MCF 10A (cell line): ENCODE measurements around the gene AMACR. TPM values are rescaled to one million over a fixed set of nuclear protein-coding genes. Genes with fewer than 3 reads are reported as not detected.
A peak's percentile ranks its signal among the peaks of the same experiment; 100 is the strongest.

Source experiments
- BruUV-seq: library from RNA; stranded (reverse); fragments of 400-500 nt; replicated peaks from 2 replicates; lab custom pipeline; 2021; lab: Mats Ljungman, UMichigan
- CTCF ChIA-PET: fragments of 300-600 bp; sonication (Branson Sonifier 250); formaldehyde crosslinking; extraction: SDS; loops from one replicate; lab custom pipeline; 2021; ENCODE audit warnings: antibody characterized with exemption, inconsistent platforms; lab: Yijun Ruan, JAX
- POLR2A ChIA-PET: fragments of 300-600, 350-650 bp; sonication (Branson Sonifier 250); formaldehyde crosslinking; extraction: SDS; loops from one replicate; lab custom pipeline; 2020; ENCODE audit warnings: antibody characterized with exemption, inconsistent platforms; lab: Yijun Ruan, JAX
- DNase-seq: peaks from one replicate; pipeline ENCODE4 v3.0.0-alpha.2; 2018; ENCODE audit not compliant: unreplicated experiment
- H3K27ac Mint-ChIP-seq: one replicate; pipeline ENCODE4 v1.8.0; 2022; ENCODE audit warnings: mild to moderate bottlenecking, low read depth, mixed read lengths; ENCODE audit not compliant: unreplicated experiment
- H3K27me3 Mint-ChIP-seq: one replicate; pipeline ENCODE4 v1.8.0; 2022; ENCODE audit warnings: mixed read lengths; ENCODE audit not compliant: insufficient read depth, unreplicated experiment
- H3K36me3 Mint-ChIP-seq: one replicate; pipeline ENCODE4 v1.8.0; 2022; ENCODE audit warnings: mild to moderate bottlenecking, moderate library complexity, mixed read lengths; ENCODE audit not compliant: insufficient read depth, unreplicated experiment
- H3K4me1 Mint-ChIP-seq: one replicate; pipeline ENCODE4 v1.8.0; 2022; ENCODE audit warnings: mixed read lengths; ENCODE audit not compliant: insufficient read depth, unreplicated experiment
- H3K4me3 Mint-ChIP-seq: one replicate; pipeline ENCODE4 v1.8.0; 2022; ENCODE audit warnings: mild to moderate bottlenecking, moderate library complexity, mixed read lengths; ENCODE audit not compliant: unreplicated experiment
- H3K9me3 Mint-ChIP-seq: one replicate; pipeline ENCODE4 v1.8.0; 2022; ENCODE audit warnings: mixed read lengths; ENCODE audit not compliant: unreplicated experiment
- intact Hi-C: fragments of 100-400 bp; cut with micrococcal nuclease; formaldehyde crosslinking; loops from 2 replicates; pipeline ENCODE4 v1.14.1; 2022
- total RNA-seq: library from RNA; stranded (reverse); gene quantifications from 2 replicates; pipeline ENCODE4 v1.2.3, GENCODE V29; 2022
- TF ChIP-seq, protein P1 (sequence below): fragments of 200-600 bp; IDR thresholded peaks from one replicate; pipeline ENCODE4 v1.8.0; 2022; ENCODE audit warnings: antibody characterized with exemption, mild to moderate bottlenecking; ENCODE audit not compliant: unreplicated experiment

AMACR gene
- total RNA-seq, 1 experiment from 2014 or later = 7.9 TPM

DNA sequence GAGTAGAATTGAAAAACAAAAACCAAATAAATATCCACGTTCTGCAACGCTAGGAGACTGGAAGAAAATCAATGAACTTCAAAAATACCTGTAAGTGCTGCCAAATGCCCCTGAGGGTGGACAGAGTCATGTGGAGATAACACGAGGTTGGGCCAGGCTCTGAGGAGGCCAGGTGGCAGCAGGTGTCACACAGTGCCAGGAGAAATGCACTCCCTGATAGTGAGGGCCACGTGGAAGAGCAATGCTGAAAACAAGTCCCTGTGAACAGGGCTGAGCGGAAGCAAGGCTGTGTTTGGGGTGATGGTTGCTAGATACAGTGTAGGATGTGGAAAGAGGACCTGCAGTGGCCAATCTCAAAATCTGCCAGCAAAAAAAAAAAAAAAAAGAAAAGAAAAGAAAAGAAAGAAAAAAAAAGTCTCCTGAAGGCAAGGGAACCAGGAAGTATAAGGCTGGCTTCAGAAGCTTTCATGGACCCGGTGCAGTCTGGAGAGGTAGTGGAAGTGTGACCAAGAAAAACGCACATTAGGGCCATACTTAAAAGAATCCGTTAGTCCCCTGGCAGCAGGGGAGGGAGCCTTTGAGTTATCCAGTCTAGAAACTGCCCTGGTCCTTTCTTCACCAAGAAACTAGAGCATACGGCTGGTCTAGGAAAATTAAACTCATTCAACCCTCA, 18.4 kb upstream of the AMACR start:
- intact Hi-C loops = no loop called here
- BruUV-seq = no TSS peak
- CTCF ChIA-PET = interaction anchor here (0.5 to 0.6 kb wide), 2 partner anchors 9 to 256 kb away, joined by 3 read pairs; no protein-coding TSS in a partner anchor
- peaks cover 4% of the 10 kb centered on the region for H3K36me3 Mint-ChIP-seq
- peak overlapping the region; percentile 34 for H3K27ac Mint-ChIP-seq
- no peaks in the 10 kb centered on the region for H3K27me3 Mint-ChIP-seq
- TF ChIP-seq, protein P1, sequence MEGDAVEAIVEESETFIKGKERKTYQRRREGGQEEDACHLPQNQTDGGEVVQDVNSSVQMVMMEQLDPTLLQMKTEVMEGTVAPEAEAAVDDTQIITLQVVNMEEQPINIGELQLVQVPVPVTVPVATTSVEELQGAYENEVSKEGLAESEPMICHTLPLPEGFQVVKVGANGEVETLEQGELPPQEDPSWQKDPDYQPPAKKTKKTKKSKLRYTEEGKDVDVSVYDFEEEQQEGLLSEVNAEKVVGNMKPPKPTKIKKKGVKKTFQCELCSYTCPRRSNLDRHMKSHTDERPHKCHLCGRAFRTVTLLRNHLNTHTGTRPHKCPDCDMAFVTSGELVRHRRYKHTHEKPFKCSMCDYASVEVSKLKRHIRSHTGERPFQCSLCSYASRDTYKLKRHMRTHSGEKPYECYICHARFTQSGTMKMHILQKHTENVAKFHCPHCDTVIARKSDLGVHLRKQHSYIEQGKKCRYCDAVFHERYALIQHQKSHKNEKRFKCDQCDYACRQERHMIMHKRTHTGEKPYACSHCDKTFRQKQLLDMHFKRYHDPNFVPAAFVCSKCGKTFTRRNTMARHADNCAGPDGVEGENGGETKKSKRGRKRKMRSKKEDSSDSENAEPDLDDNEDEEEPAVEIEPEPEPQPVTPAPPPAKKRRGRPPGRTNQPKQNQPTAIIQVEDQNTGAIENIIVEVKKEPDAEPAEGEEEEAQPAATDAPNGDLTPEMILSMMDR = no peak
- no peak overlapping the region for H3K4me3 Mint-ChIP-seq
- no peak for DNase-seq
- no peaks in the 10 kb centered on the region for H3K9me3 Mint-ChIP-seq
- H3K4me1 Mint-ChIP-seq = peaks cover 6% of the 10 kb centered on the region
- POLR2A ChIA-PET = no interaction called here

DNA sequence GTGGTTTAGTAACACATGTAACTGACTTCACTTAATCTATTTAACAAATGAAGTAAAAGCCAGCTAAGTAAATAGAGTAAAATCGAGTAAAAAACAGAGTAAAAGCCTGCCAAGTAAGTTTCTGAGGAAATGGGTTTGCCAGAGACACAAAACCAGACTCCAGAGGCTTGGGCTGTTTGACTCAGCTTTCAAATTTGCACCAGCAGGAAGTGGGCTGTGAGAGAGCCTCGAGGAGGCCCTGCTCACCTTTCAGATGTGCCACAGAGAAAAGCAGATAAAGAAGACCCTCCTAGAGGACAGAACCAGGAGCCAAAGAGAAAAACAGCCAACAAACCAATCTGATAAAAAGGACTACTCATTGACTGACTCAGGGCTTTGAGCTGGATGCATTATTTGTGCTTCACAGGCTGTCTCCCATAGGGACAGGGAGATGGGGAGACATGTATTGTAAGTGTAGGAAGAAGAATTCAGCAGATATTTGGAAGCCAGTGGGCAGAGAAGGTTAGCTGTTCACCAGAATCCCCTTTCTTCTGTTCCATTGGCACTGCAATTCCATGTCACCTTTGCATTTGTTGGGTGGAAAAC, 14.4 kb upstream of the AMACR start:
- peaks cover 6% of the 10 kb centered on the region for H3K4me1 Mint-ChIP-seq
- ChIA-PET CTCF (interaction anchor here (0.6 kb wide), 1 partner anchor 255 kb away, joined by 6 read pairs; no protein-coding TSS in a partner anchor), POLR2A (no interaction called here)
- peaks cover 4% of the 10 kb centered on the region for H3K36me3 Mint-ChIP-seq
- H3K9me3 Mint-ChIP-seq = no peaks in the 10 kb centered on the region
- no TSS peak for BruUV-seq
- TF ChIP-seq, protein P1 = no peak
- no peak overlapping the region for H3K27ac Mint-ChIP-seq
- intact Hi-C loops = no loop called here
- DNase-seq = no peak
- H3K27me3 Mint-ChIP-seq = no peaks in the 10 kb centered on the region
- H3K4me3 Mint-ChIP-seq = no peak overlapping the region

DNA sequence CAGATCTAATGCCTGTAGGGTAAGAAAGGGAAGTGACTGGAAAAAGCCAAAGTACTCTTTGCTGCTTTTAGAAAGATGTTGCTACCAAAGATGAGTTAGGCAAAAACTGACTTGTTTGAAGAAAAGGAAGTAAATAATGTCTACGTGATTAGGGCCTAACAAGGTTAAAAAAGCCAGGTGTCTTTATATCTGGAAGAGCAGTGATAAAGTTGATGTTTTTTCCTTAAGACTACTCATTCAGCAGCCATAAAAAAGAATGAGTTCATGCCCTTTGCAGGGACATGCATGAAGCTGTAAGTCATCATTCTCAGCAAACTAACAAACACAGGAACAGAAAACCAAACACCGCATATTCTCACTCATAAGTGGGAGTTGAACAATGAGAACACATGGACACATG, 13.5 kb upstream of the AMACR start:
- no peak overlapping the region for H3K4me3 Mint-ChIP-seq
- BruUV-seq = no TSS peak
- peaks cover 6% of the 10 kb centered on the region for H3K4me1 Mint-ChIP-seq
- no peaks in the 10 kb centered on the region for H3K27me3 Mint-ChIP-seq
- intact Hi-C loops = no loop called here
- H3K9me3 Mint-ChIP-seq = no peaks in the 10 kb centered on the region
- H3K27ac Mint-ChIP-seq = no peak overlapping the region
- TF ChIP-seq, protein P1 = no peak
- ChIA-PET CTCF (no interaction called here), POLR2A (no interaction called here)
- DNase-seq = no peak
- peaks cover 4% of the 10 kb centered on the region for H3K36me3 Mint-ChIP-seq

DNA sequence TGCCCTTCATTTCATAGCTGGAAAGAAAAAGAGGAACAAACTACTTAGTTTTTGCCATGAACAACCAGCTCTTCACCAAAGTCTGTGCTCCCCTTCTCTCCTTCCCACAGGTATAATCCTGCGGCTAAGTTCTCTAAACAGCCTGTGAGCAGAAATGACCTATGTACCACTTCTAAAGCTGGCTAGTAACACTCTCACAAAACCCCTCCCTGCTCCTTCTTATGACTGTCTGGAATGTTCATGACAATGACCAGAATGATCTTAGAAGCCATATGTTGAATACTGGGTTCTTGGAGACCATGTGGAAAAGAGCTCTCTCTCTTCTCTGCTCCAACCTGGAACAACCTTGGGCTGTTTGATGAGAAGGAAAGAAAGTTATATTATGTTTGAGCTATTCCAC, 12.9 kb upstream of the AMACR start:
- DNase-seq = no peak
- no peak overlapping the region for H3K27ac Mint-ChIP-seq
- H3K9me3 Mint-ChIP-seq = no peaks in the 10 kb centered on the region
- peaks cover 6% of the 10 kb centered on the region for H3K4me1 Mint-ChIP-seq
- ChIA-PET CTCF (interaction anchor here (0.6 kb wide), 2 partner anchors 431 to 878 kb away, joined by 3 read pairs; no protein-coding TSS in a partner anchor), POLR2A (no interaction called here)
- no peaks in the 10 kb centered on the region for H3K27me3 Mint-ChIP-seq
- no peaks in the 10 kb centered on the region for H3K36me3 Mint-ChIP-seq
- no peak overlapping the region for H3K4me3 Mint-ChIP-seq
- intact Hi-C loops = no loop called here
- no TSS peak for BruUV-seq
- TF ChIP-seq, protein P1 = no peak
